HG03521 (cell line): ENCODE results near the gene APMAP.

Experiments used
- ATAC-seq: cut with Tn5 transposase; IDR thresholded peaks from one replicate; pipeline ENCODE4 v1.9.1; 2021; ENCODE audit warnings: mild to moderate bottlenecking, moderate library complexity; ENCODE audit not compliant: unreplicated experiment

The APMAP gene

GRCh38 chr20:24992487-24993205 is at the start of gene APMAP:
Gene APMAP (minus strand): TSS chr20:24992751. CDS start chr20:24992688, 63 bp downstream.
- ATAC-seq = peak; percentile 97

DNA sequence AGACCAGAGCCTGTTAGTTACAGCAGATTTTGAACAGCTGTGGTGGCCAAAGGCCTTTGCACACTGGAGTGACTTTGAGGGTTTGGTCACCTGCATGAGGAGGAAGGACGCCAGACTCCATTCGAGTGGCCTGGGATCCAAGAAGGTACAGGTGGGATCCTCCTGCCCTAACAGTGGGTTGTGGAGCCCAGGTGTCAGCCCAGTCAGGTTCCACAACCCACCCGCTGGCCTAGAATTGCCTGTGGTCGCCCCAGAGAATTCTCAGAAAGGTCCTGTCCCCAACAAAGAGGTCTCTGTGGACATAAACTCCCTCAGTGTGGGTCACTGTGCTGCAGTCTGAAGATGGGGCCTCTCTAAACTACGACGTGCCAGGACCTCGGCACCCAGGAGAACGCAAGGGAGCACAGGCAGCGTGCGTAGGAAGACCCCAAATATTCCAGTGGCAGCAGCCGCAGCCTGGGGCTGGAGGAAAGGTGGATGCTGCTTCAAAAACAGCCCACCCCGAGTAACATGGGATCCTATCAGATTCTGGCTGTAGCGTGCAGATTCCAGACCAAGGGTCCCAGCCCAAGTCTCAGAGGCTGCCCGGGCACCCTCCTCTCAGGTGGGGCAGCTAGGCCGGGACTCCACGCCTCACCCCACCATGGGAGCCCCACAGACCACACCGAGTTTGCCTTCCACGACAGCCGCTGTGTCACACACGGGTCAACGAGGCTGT is 49.4 kb upstream of the APMAP start:
- no peak for ATAC-seq

- no peak for ATAC-seq
Measured at GRCh38 chr20:25040438-25040831, 47.9 kb upstream of the APMAP start.

- no peak for ATAC-seq
Measured at GRCh38 chr20:25039697-25040437, 47.3 kb upstream of the APMAP start.

- no peak for ATAC-seq
Measured at GRCh38 chr20:25038591-25039015, 46.1 kb upstream of the APMAP start.

- no peak for ATAC-seq
Measured at GRCh38 chr20:25038103-25038410, 45.5 kb upstream of the APMAP start.

DNA sequence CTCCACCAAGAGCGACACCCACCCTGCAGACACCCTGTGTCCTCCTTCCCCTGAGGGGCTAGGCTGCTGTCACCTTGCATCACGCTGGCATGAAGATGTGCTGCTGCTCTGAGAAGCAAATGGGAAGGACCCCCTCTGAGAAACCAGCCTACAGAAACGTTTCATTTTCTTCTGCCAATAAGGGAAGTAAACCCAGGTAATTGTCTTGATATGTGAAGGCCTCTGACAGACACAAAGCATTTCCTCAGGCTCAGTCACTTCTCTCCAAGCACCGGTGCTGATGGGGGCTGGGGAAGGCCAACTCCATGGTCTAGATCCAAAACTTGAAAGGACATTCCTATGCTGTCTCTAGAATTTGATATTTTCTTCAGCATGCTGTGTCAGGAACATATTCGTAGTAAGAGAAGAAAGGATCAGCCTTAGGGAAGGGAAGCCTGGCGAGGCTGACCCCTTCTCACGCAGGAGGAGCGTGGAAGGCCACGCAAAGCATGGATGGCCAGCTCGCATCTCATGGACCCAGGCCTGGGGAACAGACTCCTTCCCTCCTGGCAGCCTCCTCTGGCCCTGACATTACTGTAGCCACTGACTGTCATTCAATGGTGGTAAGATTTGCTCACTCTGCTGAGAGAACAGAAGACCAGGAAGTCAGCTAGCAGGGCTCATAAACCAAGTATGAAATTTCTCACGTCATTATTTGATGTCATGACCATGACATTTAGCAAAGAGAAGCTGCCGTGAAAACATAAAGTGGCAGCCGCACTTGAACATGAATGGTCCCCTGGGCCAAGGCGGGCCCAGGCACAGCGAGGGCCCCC is 44.9 kb upstream of the APMAP start:
- ATAC-seq = no peak

DNA sequence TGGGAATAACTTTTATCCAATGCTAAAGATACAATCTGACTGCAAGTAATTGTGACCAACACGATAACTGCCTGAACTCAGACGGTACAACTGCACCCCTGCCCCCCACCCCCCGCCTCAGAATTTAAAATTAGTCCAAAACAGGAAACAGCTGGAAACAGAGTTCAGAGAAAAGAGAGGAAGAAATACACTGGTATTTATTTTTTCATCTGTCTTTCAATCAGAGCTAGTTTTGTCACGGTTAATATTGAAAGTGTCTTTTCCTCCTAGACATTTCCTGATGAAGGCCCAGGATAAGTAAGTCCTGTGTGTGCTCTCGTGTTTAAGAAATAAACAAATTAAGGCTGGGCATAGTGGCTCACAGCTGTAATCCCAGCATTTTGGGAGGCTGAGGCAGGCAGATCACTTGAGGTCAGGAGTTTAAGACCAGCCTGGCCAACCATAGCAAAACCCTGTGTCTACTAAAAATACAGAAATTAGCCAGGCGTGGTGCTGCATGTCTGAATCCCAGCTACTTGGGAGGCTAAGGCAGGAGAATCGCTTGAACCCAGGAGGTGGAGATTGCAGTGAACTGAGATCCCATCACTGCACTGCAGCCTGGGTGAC is 43.9 kb upstream of the APMAP start:
- ATAC-seq = no peak

DNA sequence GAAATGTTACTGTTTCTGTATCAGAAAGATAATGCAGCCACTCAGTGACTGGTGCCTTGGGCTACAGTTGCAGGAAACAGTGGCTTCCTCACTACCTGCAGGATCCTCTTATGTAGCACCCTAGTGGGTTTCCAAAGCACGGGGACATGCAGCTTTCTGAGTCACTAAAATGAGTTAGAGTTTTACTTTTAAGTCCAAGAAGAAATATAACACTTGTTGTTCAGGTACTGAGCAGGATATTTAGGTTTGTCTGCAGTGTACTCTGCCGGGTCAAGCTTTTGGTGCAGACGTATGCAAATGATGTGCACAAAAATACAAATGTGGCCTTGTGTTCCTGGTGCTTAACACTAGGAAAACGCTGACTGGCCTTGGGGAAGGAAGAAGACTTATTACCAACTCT is 43.4 kb upstream of the APMAP start:
- ATAC-seq = no peak

GRCh38 chr20:25033924-25034300 is 41.4 kb upstream of the APMAP start:
- ATAC-seq = no peak

DNA sequence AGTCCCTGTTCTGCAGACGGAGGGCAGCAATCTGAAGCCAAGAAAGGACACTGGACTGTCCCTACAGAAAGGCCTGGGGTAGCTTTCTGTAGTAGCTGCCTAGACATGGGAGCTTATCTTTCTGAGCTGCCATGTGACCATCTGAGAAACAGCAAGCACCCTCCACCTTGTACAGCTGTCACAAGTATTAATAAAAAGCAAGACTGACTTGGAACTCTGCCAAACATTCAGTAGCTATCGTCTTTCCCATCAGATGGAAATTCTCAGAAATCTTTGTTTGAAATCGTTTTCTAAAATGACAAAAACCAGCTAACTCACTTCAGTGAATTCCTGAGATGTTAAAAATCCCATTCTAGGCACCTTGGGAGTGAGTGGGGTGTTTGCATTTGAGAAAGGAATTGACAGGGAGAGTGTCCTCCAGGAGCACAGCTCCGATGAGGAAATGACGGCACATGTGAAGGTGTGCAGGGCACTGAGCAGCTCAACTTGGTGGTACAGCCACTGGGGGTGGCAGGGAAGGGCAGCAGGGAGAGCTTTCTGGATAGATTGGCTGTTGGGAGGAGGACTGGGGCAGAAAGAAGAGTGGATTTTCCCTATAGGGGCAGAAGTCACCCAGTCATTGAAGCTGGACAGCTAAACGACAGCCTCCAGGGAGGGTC is 40.8 kb upstream of the APMAP start:
- no peak for ATAC-seq

GRCh38 chr20:25032478-25033264 is 40.1 kb upstream of the APMAP start:
- ATAC-seq = no peak

DNA sequence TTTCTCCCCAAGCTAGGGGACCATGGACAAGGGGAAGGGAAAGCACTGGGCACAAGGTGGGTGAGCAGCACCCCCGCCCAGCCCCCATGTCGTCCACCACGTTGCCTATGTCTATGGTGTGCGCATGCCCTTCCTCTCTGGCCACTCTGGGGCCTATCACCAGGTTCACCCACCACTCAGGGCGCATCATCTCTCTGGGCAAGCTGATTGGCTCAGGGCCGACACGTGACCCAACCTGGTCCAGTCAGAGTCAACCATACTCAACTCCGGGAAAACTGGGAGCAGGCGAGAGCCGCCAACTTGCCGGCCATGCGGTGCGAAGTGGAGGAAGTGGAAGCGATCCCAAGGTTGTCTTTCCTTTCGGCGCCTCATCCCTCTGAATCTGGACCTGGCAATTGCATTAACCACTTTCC is 39.5 kb upstream of the APMAP start:
- ATAC-seq = no peak

DNA sequence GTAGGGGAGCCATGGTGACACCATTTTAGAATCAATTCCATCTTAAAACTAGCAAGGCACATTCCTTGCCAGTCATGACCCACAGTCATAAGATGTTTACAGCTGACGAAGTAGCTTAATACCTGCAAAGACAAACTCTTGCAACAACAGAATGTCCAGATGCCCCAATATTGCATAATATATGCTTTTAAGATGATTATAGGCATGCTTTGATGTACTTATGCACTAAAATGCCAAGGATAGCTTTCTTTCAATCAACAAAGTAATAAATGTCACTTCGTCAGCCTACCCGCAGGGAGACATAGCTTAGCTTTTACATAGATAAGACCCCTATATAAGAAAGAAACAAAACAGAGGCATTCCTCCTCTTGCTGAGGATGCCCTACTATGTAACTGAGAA is 38.7 kb upstream of the APMAP start:
- ATAC-seq = no peak

- no peak for ATAC-seq
Measured at GRCh38 chr20:25030649-25031207, 38.2 kb upstream of the APMAP start.

DNA sequence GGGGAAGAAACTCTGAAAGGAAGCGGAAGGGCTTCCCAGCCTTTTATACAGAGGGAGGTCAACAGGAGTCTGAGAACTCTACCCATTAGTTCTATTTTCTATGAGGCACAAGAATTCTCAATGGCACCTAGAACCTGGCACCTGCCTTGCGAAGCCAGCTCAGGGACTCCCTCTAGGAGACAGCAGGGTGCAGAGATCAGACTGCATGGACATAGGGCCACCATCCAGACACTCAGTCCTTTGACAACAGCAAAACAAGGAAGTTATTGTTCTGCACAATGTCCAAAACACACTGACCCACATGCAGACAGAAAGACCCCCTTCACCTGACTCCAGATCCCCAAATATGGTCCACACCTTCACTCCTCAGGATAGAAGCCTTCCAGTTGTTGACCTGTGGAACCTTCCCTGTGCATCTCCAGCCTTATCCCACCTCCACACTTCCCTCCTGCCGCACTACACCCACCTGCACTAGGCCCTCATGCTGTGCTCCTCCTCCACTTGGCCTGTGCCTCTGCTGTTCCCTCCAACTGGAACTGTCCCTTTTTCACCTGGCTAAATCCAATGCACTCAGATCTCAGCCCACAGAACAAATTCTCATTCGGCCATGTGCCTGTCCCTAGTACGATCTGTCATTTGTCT is 37.6 kb upstream of the APMAP start:
- ATAC-seq = no peak

- no peak for ATAC-seq
Measured at GRCh38 chr20:25025986-25026605, 33.5 kb upstream of the APMAP start.
